Measurements from ENCODE around the gene IGF2BP2.
"Not testable (repeated sequence)": the region's sequence is repeated elsewhere in the genome, so short reads cannot be mapped to it uniquely, and the experiment has no call there.

IGF2BP2 gene

DNA sequence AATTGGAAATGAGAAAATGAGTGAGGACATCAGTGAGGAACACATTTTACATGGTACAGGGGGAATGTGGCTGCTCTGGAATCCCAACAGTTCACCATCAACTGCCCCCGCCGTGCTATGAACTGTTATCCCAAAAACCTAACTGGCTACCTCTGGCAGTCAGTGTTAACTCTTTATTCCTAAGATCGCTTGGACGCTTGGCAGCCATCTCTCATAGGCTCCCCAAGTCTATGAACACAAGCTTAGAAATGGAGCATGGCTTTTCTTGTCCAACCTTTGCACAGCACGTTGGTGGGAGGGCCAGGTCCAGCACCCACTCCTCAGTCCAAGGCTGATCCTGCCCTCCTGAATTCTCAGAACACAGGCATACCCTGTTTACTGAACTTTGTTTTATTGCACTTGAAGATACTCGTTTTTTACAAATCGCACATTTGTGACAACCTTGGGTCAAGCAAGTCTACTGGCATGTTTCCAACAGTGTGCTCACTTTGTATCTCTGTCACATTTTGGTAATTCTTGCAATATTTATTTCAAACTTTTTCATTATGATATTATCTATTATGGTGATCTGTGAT lies 185.1 kb downstream of the IGF2BP2 start:
- DNase-seq (ENCODE audit: low spot score) = no peak

DNA sequence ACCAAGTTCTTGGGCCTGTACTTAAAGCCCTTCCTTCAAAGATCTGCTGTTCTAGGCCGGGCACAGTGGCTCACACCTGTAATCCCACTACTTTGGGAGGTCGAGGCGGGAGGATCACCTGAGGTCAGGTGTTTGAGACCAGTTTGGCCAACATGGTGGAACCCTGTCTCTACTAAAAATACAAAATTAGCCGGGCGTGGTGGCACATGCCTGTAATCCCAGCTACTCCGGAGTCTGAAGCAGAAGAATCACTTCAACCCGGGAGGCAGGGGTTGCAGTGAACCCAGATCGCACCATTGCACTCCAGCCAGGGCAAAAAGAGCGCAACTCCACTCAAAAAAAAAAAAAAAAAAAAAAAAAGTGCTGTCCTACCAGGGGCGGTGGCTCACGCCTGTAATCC lies 186.2 kb downstream of the IGF2BP2 start:
- not testable (repeated sequence) for DNase-seq (ENCODE audit: low spot score)

DNA sequence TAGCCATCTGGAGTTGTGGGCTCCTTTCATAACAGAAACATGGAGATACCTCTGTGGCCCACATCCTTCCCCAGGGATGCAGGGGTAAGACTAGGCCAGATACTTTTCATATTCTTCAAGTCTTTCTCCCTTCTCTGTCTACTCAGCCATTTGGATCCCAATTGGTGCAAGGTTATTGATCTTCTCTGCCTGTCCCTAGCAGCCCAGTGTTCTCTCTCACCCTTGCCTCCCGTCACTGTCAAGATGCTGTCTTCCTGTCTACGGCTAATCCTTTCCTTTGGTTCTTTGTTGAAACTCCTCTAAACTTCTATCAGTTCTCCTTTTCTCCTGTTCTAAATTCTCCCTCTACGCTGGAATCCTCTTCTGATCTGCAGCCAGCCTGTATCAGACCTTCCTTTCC lies 187.5 kb downstream of the IGF2BP2 start:
- no peak for DNase-seq (ENCODE audit: low spot score)

DNA sequence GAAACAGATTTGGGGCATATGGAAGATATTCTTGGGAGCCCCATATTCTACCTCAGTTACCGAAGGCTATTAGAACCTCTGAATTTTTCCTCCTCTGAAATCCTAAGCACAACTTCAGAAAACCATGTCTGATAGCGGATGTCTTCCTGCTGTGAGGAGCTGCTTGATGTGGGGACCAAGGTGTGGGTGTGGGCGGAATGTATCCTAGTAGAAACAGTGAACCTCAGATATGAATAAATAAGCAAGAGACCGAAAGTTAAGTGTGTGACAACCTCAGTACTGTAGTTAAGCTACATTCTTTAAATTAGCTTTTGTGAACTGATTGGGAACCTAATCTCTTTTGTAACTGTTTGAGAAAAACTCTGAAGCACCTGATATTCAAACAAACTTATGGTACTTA lies 191.8 kb downstream of the IGF2BP2 start:
- DNase-seq (ENCODE audit: low spot score) = no peak

DNA sequence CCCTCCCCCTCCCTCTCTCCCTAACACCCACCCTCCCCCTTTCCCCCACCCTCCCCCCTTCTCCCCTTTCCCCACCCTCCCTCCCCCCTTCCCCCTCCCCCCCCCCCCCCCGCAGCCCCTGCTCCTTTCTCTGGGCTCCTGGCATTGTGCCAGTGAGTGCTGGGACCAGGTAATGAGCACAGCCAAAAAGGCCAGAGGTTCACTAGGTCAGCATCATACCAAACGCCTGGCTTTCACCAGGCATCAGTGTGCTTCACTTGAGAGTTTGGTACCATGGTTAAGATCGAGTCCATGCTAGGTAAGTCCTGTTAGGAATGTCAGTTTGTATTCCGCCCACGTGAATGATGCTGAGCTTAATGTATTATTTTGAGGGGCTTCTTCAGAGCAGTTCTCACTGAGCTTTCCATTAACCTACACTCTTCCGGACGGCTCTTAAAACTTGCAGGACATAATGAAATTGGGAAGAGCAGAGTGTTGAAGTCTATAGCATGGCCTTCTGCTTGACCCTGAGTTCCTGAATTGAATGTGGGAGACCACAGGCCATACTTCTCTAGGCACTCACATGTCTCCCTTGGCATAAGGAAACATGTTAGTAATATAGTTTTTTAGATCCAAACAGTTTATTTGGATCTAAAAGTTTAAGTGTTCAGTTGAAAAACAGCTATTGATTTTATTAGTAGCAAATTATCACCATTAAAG lies 193.2 kb downstream of the IGF2BP2 start:
- no peak for DNase-seq (ENCODE audit: low spot score)

DNA sequence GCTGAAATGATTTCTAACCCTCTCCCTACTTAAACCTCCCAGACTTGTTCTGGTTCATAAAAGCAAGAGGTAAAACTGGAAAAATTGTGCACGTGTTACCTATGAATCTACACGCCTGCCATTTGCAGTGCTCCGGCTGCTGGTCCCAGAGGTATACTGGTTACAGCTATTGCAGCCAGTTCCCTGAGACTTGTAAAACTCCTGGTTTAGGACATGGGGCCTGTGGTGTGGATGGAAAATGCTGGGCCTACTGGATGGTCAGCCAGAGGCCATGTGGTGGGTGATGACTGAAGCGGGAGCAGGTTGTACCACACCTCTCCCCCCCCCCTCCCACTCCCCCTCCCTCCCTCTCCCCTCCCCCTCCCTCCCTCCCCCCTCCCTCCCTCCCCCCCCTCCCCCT lies 193.7 kb downstream of the IGF2BP2 start:
- no peak for DNase-seq (ENCODE audit: low spot score)

DNA sequence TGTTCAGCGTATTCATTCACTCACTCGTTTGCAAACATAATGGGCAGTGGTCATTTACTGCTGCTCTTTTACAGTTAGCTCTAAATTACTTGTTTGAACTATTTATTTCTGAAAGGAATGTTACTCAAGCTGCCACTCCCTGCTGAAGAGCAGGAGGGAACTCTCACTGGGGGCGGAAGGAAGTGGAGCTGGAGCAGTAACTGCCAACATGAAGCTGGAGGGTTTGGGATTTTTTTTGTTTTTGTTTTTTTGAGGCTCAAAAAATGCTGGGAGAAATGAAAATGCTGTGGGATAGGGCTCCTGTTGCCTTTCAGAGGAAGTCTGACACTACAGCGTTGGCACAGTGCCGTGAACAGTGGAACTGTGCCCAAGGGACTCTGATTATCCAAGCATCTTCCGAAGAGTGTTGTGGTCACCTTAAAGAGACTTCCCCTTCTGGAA lies 194.6 kb downstream of the IGF2BP2 start:
- no peak for DNase-seq (ENCODE audit: low spot score)

DNA sequence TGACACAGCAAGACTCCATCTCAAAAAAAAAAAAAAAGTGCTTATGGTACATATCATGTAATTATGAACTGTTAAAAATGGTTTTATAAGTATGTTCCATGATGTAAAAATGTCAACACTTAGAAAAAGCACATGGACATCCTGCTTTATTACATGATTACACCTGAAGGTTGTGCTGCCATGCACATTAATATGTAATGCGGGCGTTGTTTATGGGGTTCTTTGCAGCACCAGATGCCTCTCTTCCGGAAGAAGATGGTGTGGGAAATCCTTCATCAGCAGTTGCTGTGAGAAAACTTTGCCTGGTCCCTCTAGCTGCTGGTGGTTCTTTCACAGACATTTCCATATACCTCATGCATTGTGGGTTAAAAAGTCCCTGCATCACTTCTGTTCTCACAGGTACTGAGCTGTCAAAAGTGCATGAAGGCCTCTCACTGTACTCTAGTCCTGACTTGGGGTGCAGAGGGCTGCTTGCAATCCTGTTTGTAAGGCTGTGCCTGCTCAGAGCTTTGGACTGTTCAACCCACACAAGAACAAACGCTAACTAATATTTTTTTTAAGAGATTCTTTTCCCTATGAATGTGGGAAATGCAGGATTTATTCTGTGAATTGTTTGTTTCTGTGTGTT lies 195.2 kb downstream of the IGF2BP2 start:
- no peak for DNase-seq (ENCODE audit: low spot score)

DNA sequence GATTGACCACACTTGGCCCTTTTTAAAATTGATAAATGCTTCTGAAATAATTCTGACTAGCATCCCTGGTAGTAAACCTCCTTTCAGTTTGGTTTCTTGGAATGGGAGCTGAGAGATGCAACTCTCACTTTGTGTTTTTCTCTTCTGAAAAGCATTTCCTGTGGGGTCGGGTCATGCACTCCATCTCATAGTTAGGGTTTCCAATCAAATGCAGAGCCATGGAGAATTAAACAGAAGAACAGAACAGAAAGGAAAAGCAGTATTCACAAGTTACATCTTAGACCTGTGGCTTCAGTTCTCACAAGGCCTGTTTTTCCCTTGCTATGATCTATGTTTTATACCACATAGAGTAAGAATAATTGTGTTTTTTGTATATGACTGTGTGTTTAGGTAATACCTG lies 199.1 kb downstream of the IGF2BP2 start:
- no peak for DNase-seq (ENCODE audit: low spot score)

DNA sequence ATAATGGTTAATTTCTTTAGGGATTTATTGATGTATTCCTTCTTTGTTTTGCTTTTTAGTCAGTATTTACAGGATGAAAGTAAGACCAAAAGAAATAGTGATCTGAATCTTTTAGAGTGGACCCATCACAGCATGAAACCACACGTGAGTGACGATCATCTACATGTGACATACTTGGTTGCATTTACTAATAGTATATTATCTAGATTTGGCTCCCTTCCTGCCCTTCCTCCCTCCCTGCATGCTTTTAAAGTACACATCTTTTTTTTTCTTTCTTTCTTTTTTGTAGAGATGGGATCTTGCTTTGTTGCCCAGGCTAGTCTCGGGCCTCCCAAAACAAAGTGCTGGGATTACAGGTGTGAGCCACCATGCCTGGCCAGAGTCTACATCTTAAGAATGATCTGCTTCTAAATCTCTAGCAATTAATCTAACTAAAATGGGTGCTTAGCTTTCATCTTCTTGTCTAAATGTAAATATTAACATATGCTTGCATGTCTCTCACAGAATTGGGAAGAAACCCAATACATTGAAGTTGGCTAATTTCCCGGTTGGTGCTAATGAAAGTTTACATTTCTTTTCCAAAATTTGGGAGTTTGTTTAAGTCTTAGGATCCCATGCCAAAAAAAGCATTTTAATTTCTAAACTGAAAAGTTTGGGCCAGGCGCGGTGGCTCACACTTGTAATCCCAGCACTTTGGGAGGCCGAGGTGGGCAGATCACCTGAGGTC lies 200.7 kb downstream of the IGF2BP2 start:
- DNase-seq (ENCODE audit: low spot score) = no peak

DNA sequence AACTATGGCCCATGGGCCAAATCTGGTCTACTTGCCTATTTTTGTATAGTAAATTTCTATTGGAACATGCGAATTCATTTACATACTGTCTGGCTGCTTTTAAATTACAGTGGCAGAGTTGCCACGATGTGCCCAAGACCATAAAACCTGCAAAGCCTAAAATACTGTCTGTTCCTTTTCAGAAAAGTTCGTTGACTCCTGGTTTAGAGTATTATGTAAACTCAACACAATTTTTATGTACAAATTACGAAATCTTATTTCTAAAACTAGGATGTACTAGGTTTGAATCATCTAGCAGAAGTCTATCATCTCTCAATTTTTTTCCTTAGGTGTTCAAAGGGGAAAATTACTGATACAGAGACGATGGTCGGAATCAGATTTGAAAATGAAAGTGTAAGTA lies 211.8 kb downstream of the IGF2BP2 start:
- DNase-seq (ENCODE audit: low spot score) = no peak

DNA sequence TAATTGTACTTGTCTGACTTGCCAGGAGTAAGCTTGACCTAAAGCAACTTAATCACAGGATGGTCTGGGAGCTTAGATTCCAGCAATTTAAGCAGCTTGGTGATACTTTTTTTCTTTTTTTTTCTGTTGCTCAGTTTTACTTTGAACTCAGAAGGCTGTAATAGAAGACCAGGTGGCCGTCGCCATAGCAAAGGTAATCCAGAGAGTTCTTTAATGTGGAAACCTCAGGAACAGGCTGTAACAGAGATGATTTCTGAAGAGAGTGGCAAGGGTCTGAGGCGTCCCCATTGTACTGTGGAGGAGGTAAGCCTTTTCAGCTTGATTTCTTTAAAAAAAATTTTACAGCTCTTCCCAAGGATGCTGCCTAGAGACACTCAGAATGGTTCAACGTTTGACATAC lies 218.6 kb downstream of the IGF2BP2 start:
- DNase-seq (ENCODE audit: low spot score) = no peak

DNA sequence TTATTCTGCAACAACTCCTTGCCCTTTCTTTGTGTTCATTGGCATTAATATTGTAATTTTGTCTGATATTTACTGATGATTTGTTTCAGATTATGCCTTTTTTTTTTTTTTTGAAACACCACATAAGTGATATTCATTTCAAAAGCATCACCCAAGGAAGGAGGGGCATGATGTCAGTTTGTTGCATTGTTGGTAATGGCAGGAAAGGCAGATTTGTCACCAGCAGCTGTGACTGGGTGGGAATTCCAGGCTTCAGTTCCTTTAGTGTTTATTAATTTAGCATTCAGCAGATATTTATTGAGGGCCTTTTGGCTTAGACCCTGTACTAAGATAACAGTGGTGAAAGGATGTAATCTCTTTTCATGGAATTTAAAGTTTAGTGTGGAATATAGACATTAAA lies 219.3 kb downstream of the IGF2BP2 start:
- DNase-seq (ENCODE audit: low spot score) = no peak

DNA sequence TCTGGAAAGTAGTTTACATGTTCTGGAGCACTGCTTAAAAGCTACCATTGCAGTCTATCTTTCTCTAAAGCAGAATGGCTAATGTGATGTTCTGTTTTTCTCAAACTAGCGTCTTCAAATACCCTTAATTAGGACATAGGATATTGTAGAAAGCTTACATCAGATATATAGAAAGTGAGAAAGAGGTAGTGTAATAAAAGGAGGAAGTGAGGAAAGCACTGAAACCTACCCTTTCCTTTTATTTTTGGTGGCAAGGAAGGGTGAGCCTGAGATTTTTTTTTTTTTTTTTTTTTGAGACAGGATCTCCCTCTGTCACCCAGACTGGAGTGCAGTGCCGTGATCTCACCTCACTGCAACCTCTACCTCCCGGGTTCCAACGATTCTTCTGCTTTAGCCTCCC lies 229.3 kb downstream of the IGF2BP2 start:
- DNase-seq (ENCODE audit: low spot score) = no peak

DNA sequence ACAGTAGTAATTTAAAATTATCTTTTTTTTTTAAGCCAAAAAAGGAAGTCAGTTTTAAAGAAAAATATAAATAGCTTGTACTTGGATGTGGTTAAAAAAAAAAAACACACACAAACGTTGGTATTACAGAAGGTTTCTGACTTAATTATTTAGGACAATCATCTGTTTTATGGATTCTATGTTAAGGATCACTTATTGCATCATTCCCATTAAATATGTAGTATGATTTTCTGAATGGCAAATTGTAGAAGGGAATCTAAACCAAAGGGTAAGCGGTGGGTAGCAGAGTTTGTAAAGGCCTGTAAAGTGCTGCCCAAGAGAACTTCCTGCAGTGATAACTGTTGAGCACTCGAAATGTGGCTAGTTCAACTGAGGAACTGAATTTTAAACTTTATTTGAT lies 230.8 kb downstream of the IGF2BP2 start:
- no peak for DNase-seq (ENCODE audit: low spot score)
